ENCODE measurements around the gene SLC16A1. TPM values are rescaled to one million over a fixed set of nuclear protein-coding genes. Genes with fewer than 3 reads are reported as not detected.
"Not testable (repeated sequence)": the region's sequence is repeated elsewhere in the genome, so short reads cannot be mapped to it uniquely, and the experiment has no call there.

The SLC16A1 gene
- total RNA-seq, 2 donors from 2014 or later, result 69.0 to 88.3 TPM

DNA sequence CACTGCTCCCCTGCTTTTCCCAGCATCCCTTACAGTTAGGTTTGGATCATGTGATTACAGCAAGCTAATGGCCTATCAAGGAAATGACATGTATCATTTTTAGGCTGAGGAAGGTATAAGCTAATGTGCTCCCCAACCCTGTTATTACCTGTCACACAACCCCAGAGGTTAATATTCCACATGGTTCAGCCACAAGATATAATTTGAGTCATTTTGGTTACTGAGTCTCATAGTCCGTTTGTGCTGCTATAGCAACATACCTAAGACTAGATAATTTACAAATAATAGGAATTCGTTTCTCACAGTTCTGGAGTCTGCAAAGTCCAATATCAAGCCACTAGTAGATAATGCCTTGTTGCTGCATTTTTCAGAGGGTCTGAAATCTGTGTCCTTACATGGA, 29.1 kb upstream of the SLC16A1 start:
- no peak overlapping the region for H3K4me3 ChIP-seq
- H3K36me3 ChIP-seq, result no peaks in the 10 kb centered on the region
- no peak for TF ChIP-seq CTCF (IDR thresholded peaks at IDR 0.05)
- H3K4me1 ChIP-seq, result peaks cover 0 to 15% of the 10 kb centered on the region in 2 donors
- no peaks in the 10 kb centered on the region for H3K9me3 ChIP-seq
- H3K27ac ChIP-seq, result peak overlapping the region in 1 of 2 donors; percentile 87
- H3K27me3 ChIP-seq, result no peaks in the 10 kb centered on the region
- no peak for DNase-seq (ENCODE audit: low spot score)

GRCh38 chr1:112983537-112984131, 27.6 kb upstream of the SLC16A1 start:
- Histone ChIP-seq H3K4me3 (no peak overlapping the region), H3K27ac (peak overlapping the region; percentile 74 to 87), H3K9me3 (no peaks in the 10 kb centered on the region), H3K36me3 (no peaks in the 10 kb centered on the region), H3K4me1 (peaks cover 0 to 15% of the 10 kb centered on the region in 2 donors), H3K27me3 (no peaks in the 10 kb centered on the region)
- no peak for TF ChIP-seq CTCF (IDR thresholded peaks at IDR 0.05)
- no peak for DNase-seq (ENCODE audit: low spot score)

DNA sequence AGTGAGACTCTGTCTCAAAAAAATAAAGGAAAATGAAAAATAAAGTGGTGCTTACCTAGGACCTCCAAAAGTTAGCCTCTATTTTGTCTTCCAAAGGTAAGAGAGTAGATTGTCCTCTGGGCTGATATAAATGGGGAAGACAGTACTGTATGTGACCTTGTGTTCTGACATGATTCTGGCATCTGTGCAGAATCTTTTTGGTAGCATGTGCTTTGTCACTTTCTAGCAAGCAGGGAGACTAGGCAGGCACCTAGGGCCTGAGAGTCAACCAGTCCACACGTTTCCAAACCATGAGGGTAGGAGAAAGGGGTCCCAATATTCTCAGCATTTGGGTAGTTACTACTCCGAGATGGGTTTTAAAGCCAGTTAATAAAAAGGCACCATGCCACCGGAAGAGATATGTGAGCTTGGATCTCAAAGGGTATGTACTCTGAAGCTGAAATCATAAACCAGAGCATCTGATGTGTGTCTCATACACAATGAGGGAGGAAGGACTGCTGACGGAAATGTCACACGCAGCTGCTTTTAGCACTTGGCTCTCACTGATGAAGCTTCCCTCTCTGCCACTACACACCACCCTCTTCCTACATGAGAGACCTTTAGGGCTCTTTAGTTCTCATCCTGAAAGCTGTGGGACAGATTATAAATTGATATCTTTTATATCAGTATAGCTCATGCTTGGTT, 27.0 kb upstream of the SLC16A1 start:
- Histone ChIP-seq H3K27ac (peak overlapping the region; percentile 74 to 87), H3K4me1 (peaks cover 0 to 15% of the 10 kb centered on the region in 2 donors), H3K9me3 (no peaks in the 10 kb centered on the region), H3K36me3 (no peaks in the 10 kb centered on the region), H3K4me3 (no peak overlapping the region), H3K27me3 (no peaks in the 10 kb centered on the region)
- DNase-seq (ENCODE audit: low spot score), result no peak
- no peak for TF ChIP-seq CTCF (IDR thresholded peaks at IDR 0.05)

DNA sequence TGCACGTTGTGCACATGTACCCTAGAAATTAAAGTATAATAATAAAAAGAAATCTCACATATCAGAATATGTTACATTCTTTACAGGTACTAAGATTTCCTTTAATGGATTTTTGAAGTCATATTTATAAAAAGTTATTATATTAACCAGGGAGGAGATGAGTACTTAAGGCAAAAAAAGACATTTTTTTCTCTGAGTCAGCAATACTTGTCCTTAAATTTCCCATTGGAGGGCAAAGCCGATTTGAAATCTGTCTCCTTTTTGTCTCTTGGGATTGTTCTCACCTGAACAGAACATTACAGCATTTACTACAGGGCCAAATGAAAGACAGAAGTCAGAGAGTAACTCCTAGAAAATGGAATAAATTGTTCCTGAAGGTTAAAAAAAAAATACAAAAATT, 26.3 kb upstream of the SLC16A1 start:
- DNase-seq (ENCODE audit: low spot score), result no peak
- no peak for TF ChIP-seq CTCF (IDR thresholded peaks at IDR 0.05)
- H3K4me3 ChIP-seq, result no peak overlapping the region
- no peaks in the 10 kb centered on the region for H3K36me3 ChIP-seq
- peaks cover 0 to 15% of the 10 kb centered on the region in 2 donors for H3K4me1 ChIP-seq
- H3K27ac ChIP-seq, result peak overlapping the region; percentile 74 to 87
- no peaks in the 10 kb centered on the region for H3K9me3 ChIP-seq
- no peaks in the 10 kb centered on the region for H3K27me3 ChIP-seq

DNA sequence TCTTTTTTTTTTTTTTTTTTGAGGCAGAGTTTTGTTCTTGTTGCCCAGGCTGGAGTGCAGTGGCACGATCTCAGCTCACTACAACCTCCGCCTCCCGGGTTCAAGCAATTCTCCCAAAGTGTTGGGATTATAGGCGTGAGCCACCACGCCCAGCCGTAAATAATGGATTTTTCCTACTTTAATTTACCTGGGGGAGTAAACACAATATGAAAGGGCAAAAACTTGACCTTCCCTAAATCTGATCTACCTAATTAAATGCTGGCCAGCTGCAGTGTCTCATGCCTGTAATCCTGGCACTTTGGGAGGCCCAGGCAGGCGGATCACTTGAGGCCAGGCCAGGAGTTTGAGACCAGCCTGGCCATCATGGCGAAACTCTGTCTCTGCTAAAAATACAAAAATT, 25.8 kb upstream of the SLC16A1 start:
- not testable (repeated sequence) for H3K9me3 ChIP-seq; H3K27me3 ChIP-seq; H3K36me3 ChIP-seq; H3K4me3 ChIP-seq; DNase-seq (ENCODE audit: low spot score)
- H3K4me1 ChIP-seq, result peaks cover 0 to 15% of the 10 kb centered on the region in 2 donors
- H3K27ac ChIP-seq, result peak overlapping the region; percentile 74 to 87

- peak overlapping the region in 1 of 2 donors; percentile 87 for H3K27ac ChIP-seq
- peaks cover 0 to 15% of the 10 kb centered on the region in 2 donors for H3K4me1 ChIP-seq
- no peaks in the 10 kb centered on the region for H3K9me3 ChIP-seq
- no peaks in the 10 kb centered on the region for H3K27me3 ChIP-seq
- H3K36me3 ChIP-seq, result no peaks in the 10 kb centered on the region
- no peak overlapping the region for H3K4me3 ChIP-seq
- DNase-seq (ENCODE audit: low spot score), result no peak
- no peak for TF ChIP-seq CTCF (IDR thresholded peaks at IDR 0.05)
Measured at GRCh38 chr1:112981426-112981825, 25.4 kb upstream of the SLC16A1 start.
